Mesothelial cell of epicardium (in vitro differentiated cells): ENCODE data around the gene PRKN. TPM values are rescaled to one million over a fixed set of nuclear protein-coding genes. Genes with fewer than 3 reads are reported as not detected.

ENCODE experiments used
- DNase-seq, 2 experiments: peaks; one replicate each; pipeline ENCODE4 v3.0.0; 2021; ENCODE audit warnings: low spot score in 2 of 2; ENCODE audit not compliant: unreplicated experiment in 2 of 2
- H3K27ac Mint-ChIP-seq: 2 replicates; pipeline ENCODE4 v1.8.0; 2021; ENCODE audit warnings: mixed read lengths
- H3K27me3 Mint-ChIP-seq: 2 replicates; pipeline ENCODE4 v1.8.0; 2021; ENCODE audit warnings: low read depth, mixed read lengths
- H3K36me3 Mint-ChIP-seq: 2 replicates; pipeline ENCODE4 v1.8.0; 2021; ENCODE audit warnings: mixed read lengths
- H3K4me1 Mint-ChIP-seq: 2 replicates; pipeline ENCODE4 v1.8.0; 2021; ENCODE audit warnings: mixed read lengths
- H3K4me3 Mint-ChIP-seq: 2 replicates; pipeline ENCODE4 v1.8.0; 2021; ENCODE audit warnings: mild to moderate bottlenecking, moderate library complexity, mixed read lengths
- H3K9me3 Mint-ChIP-seq: 2 replicates; pipeline ENCODE4 v1.8.0; 2021; ENCODE audit warnings: mixed read lengths
- total RNA-seq: library from RNA; stranded (reverse); gene quantifications from 3 replicates; pipeline ENCODE4 v1.2.1, GENCODE V29; 2021
- TF ChIP-seq, protein P1 (sequence below): fragments of 200-600 bp; sonication (generic); IDR thresholded peaks from one replicate; pipeline ENCODE4 v1.5.0; 2021; ENCODE audit warnings: antibody characterized with exemption; ENCODE audit not compliant: unreplicated experiment

The PRKN gene
- total RNA-seq, 1 donor from 2014 or later = 7.6 TPM

DNA sequence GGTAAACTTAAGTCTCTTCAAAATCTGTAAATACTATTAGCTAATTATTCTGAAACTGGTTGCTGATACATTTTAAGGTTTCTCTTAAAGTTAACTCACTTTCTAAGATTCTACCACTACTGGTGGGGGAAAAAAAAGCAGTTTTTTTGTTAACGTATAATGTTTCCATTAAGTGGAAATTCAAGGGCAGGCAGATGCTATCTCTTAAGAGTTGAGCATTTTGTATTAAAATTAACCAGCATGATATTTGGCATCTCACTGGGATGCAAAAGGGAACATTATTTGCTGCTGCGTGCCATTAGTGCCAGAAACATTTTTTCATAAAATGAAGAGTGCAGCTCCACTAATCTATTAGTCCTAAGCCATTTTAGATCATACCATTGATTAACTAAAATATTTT, 246.2 kb downstream of the PRKN start:
- Mint-ChIP-seq H3K4me3 (no peak overlapping the region), H3K27me3 (no peaks in the 10 kb centered on the region), H3K9me3 (no peaks in the 10 kb centered on the region), H3K4me1 (peaks cover 2% of the 10 kb centered on the region), H3K36me3 (no peaks in the 10 kb centered on the region), H3K27ac (no peak overlapping the region)
- DNase-seq = no peak
- TF ChIP-seq, protein P1, sequence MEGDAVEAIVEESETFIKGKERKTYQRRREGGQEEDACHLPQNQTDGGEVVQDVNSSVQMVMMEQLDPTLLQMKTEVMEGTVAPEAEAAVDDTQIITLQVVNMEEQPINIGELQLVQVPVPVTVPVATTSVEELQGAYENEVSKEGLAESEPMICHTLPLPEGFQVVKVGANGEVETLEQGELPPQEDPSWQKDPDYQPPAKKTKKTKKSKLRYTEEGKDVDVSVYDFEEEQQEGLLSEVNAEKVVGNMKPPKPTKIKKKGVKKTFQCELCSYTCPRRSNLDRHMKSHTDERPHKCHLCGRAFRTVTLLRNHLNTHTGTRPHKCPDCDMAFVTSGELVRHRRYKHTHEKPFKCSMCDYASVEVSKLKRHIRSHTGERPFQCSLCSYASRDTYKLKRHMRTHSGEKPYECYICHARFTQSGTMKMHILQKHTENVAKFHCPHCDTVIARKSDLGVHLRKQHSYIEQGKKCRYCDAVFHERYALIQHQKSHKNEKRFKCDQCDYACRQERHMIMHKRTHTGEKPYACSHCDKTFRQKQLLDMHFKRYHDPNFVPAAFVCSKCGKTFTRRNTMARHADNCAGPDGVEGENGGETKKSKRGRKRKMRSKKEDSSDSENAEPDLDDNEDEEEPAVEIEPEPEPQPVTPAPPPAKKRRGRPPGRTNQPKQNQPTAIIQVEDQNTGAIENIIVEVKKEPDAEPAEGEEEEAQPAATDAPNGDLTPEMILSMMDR = no peak

DNA sequence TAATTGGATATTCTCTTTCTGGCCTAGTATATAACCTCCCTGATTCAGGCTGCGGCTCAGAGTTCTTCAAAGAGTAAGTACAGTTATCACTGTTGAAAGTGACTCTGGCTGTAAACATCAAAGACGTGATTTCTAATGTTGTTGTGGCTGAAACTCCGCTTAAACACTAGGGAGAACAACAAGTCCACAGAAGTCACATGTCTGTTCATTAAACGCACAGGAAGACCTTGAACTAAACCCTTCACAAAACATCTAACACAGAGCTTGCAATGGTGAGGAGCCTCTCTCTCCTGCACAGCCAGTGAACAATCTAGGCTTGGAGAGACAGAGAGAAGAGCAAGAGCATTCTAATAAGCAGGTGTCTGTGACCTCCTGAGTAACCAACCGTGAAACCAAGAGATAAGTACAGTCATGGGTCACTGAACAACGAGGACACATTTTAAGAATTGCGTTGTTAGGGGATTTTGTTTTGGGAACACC, 249.3 kb downstream of the PRKN start:
- H3K9me3 Mint-ChIP-seq = no peaks in the 10 kb centered on the region
- H3K27me3 Mint-ChIP-seq = no peaks in the 10 kb centered on the region
- no peak for DNase-seq
- H3K27ac Mint-ChIP-seq = no peak overlapping the region
- TF ChIP-seq, protein P1 = no peak
- H3K4me3 Mint-ChIP-seq = no peak overlapping the region
- H3K4me1 Mint-ChIP-seq = peaks cover 2% of the 10 kb centered on the region
- no peaks in the 10 kb centered on the region for H3K36me3 Mint-ChIP-seq

DNA sequence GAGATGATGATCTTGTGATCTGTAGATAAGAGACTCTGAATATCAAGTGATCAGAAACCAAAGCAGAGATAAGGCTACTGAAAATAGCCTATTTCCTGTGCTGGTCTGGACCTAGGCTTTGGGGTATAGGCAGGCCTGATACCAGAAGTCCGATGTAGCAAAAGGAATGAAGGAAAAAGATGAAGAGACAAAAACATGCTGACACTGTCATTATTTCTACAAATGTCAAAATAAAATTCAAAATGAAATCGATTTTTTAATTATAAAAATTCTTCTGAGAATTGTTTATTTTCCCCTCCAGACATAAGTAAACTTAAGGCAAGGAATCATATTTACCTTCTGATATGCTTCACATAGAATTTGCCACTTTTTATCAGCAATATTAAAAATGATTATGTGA, 252.8 kb downstream of the PRKN start:
- DNase-seq = no peak
- Mint-ChIP-seq H3K4me3 (no peak overlapping the region), H3K27me3 (no peaks in the 10 kb centered on the region), H3K9me3 (no peaks in the 10 kb centered on the region), H3K36me3 (no peaks in the 10 kb centered on the region), H3K4me1 (no peaks in the 10 kb centered on the region), H3K27ac (no peak overlapping the region)
- TF ChIP-seq, protein P1 = no peak

DNA sequence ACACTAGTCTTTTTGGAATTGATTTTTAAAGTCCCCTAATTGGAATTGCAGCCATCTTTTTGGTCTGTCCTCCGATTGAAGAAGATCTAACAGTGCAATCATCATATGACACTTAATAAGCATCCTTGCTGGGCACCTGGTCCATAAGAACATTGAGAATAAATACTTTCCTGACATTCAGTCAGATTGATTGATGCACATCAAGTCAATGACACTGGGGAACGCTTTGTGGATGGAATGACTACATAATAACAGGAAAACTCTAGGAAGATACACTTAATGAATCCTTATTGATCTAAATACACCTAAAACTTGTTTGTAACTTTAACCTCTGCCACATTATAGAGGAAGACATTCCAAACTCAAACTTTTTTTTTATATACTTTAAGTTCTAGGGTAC, 255.7 kb downstream of the PRKN start:
- DNase-seq = no peak
- H3K9me3 Mint-ChIP-seq = peaks cover 9% of the 10 kb centered on the region
- H3K27me3 Mint-ChIP-seq = no peaks in the 10 kb centered on the region

DNA sequence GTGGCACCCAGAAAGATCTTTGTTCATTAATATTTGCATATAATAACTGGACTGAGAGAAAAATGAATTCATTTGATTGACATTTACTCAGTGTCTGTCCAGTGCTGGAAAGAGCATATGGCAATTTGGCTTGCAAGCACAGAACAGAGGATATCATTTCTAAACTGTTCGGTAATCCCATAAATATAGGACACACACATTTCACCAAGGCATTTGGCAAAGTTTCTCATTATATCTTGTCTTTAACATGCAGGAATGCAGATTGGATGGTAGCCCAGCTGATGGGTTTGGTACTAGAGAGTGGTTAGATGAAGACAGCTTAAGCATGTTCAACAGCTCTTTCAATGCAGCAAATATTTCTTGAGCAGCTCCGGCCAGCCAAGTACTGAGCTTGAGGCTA, 259.2 kb downstream of the PRKN start:
- Mint-ChIP-seq H3K27me3 (no peaks in the 10 kb centered on the region), H3K4me1 (peaks cover 10% of the 10 kb centered on the region), H3K36me3 (no peaks in the 10 kb centered on the region), H3K9me3 (peaks cover 9% of the 10 kb centered on the region), H3K4me3 (no peak overlapping the region), H3K27ac (no peak overlapping the region)
- TF ChIP-seq, protein P1 = no peak
- no peak for DNase-seq

More for the DNA sequence above, 255.7 kb downstream of the PRKN start:
- H3K27ac Mint-ChIP-seq = no peak overlapping the region
- peaks cover 10% of the 10 kb centered on the region for H3K4me1 Mint-ChIP-seq
- H3K4me3 Mint-ChIP-seq = no peak overlapping the region
- TF ChIP-seq, protein P1 = no peak
- H3K36me3 Mint-ChIP-seq = no peaks in the 10 kb centered on the region

DNA sequence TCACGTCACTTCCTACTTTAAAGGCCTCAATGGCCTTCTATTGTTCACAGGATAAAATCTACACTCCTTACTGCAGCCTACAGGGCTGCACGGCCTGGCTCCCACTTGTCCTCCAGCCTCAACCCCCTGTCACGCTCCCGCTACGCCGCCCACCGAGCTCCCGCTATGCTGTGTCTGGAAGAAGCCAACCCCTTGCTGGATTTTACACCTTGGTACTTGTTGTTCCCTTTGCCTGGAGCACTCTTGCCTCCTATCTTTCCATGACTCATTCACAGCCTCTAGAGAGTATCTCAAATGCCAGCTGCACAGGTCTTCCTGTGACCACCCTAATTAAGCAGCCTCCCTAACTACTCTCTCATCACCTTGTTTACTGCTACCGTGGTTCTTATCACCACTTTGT, 259.9 kb downstream of the PRKN start:
- peaks cover 10% of the 10 kb centered on the region for H3K4me1 Mint-ChIP-seq
- no peak overlapping the region for H3K4me3 Mint-ChIP-seq

More for the DNA sequence above, 259.9 kb downstream of the PRKN start:
- Mint-ChIP-seq H3K9me3 (peaks cover 9% of the 10 kb centered on the region), H3K27me3 (no peaks in the 10 kb centered on the region), H3K36me3 (no peaks in the 10 kb centered on the region), H3K27ac (no peak overlapping the region)
- TF ChIP-seq, protein P1 = no peak
- DNase-seq = no peak
